ENCODE results near the gene PPIF.
"Not testable (repeated sequence)": the region's sequence is repeated elsewhere in the genome, so short reads cannot be mapped to it uniquely, and the experiment has no call there.

The PPIF gene

DNA sequence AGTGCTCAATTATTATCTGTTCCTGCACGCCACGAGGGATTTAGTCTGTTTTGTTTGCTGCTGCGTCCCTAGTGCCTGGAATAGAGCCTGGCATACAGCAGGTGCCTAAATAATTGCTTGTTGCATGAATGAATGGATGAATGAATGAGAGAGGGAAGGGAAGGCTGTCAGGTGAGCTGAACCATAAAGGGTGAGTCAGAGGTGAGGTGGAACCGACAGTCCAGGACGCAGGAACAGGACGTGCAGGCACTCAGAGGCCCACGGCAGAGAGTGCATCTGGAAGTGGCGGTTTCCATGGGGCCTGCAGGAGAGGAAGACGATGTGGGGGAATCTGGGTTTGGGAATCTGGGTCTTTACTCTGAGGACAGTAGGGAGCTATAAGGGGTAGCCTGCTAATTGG is 17.7 kb upstream of the PPIF start:
- H2AFZ ChIP-seq (ENCODE audit: low read depth, low read length): no peak overlapping the region
- H3K14ac ChIP-seq (ENCODE audit: low read length in 2 of 2): no peak overlapping the region
- no peak overlapping the region for H2AK5ac ChIP-seq (ENCODE audit: low read length, severe bottlenecking)
- no peak overlapping the region for H2BK5ac ChIP-seq (ENCODE audit: low read depth, low read length, poor library complexity, severe bottlenecking)
- 81% methylated on average over 9 of the region's 9 CpGs for WGBS
- H3K9me3 ChIP-seq (ENCODE audit: control insufficient read depth, low read length): no peaks in the 10 kb centered on the region
- H3K27ac ChIP-seq (ENCODE audit: low read length, poor library complexity, severe bottlenecking): no peak overlapping the region
- no peak overlapping the region for H3K23ac ChIP-seq (ENCODE audit: low read length in 2 of 2)
- H2BK12ac ChIP-seq (ENCODE audit: low read length in 2 of 2): no peak overlapping the region
- H3K4me1 ChIP-seq (ENCODE audit: control insufficient read depth, insufficient read depth, low read depth, low read length): peaks cover 17% of the 10 kb centered on the region
- H4K91ac ChIP-seq (ENCODE audit: low read length): no peak overlapping the region
- no peak for DNase-seq
- no peak overlapping the region for H3K4me2 ChIP-seq (ENCODE audit: low read length, poor library complexity, severe bottlenecking)
- H3K36me3 ChIP-seq (ENCODE audit: control insufficient read depth in 1 of 2, insufficient read depth in 2 of 2, low read depth in 1 of 2, low read length in 2 of 2): no peaks in the 10 kb centered on the region
- H2BK120ac ChIP-seq (ENCODE audit: low read depth, low read length): no peak overlapping the region
- no peak overlapping the region for H4K8ac ChIP-seq (ENCODE audit: low read length)
- no peak overlapping the region for H3K18ac ChIP-seq (ENCODE audit: low read depth in 1 of 2, low read length in 2 of 2)
- no peaks in the 10 kb centered on the region for H3K79me1 ChIP-seq (replicated peaks; ENCODE audit: low read length, poor library complexity, severe bottlenecking)
- H3K27me3 ChIP-seq (ENCODE audit: control insufficient read depth in 1 of 2, insufficient read depth in 1 of 2, low read length in 2 of 2): no peaks in the 10 kb centered on the region
- no peak overlapping the region for H2BK15ac ChIP-seq (ENCODE audit: low read depth, poor library complexity, severe bottlenecking)
- no peak overlapping the region for H3K9ac ChIP-seq (ENCODE audit: low read length)
- no peak overlapping the region for H3K4me3 ChIP-seq (ENCODE audit: insufficient read depth in 1 of 2, low read depth in 1 of 2, low read length in 2 of 2)
- H3K4ac ChIP-seq (ENCODE audit: low read depth in 1 of 2, low read length in 2 of 2): no peak overlapping the region

DNA sequence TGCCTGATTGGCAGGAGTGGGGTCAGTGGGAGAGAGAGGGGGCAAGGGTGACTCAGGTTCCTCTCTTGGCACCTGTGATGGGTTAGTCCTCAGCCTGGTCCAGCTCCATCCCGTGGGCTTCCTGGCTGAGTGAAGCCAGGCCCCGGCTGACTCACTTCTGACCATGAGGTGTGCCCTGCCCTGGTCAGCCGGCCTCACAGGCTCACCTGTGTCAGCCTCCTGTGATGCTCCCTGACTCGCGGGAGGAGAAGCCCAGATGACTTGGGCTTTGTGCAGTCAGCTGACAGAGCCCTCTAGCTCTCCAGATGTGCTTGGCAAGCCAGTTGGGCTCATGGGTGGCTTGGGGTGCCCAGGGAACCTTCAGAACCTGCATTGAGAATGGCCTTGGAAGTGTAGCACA is 16.0 kb upstream of the PPIF start:
- Histone ChIP-seq H3K9ac (ENCODE audit: low read length) (no peak overlapping the region), H2AFZ (ENCODE audit: low read depth, low read length) (no peak overlapping the region), H2BK120ac (ENCODE audit: low read depth, low read length) (no peak overlapping the region), H2BK5ac (ENCODE audit: low read depth, low read length, poor library complexity, severe bottlenecking) (no peak overlapping the region), H3K27me3 (ENCODE audit: control insufficient read depth in 1 of 2, insufficient read depth in 1 of 2, low read length in 2 of 2) (no peaks in the 10 kb centered on the region), H3K36me3 (ENCODE audit: control insufficient read depth in 1 of 2, insufficient read depth in 2 of 2, low read depth in 1 of 2, low read length in 2 of 2) (no peaks in the 10 kb centered on the region), H3K4me1 (ENCODE audit: control insufficient read depth, insufficient read depth, low read depth, low read length) (peaks cover 29% of the 10 kb centered on the region), H3K27ac (ENCODE audit: low read length, poor library complexity, severe bottlenecking) (no peak overlapping the region), H3K18ac (ENCODE audit: low read depth in 1 of 2, low read length in 2 of 2) (peak overlapping the region in 1 of 2 experiments; percentile 3), H3K4ac (ENCODE audit: low read depth in 1 of 2, low read length in 2 of 2) (no peak overlapping the region), H4K91ac (ENCODE audit: low read length) (no peak overlapping the region), H3K79me1 (replicated peaks; ENCODE audit: low read length, poor library complexity, severe bottlenecking) (no peaks in the 10 kb centered on the region), H4K8ac (ENCODE audit: low read length) (peak overlapping the region; percentile 5), H2BK15ac (ENCODE audit: low read depth, poor library complexity, severe bottlenecking) (no peak overlapping the region), H3K4me2 (ENCODE audit: low read length, poor library complexity, severe bottlenecking) (no peak overlapping the region), H2BK12ac (ENCODE audit: low read length in 2 of 2) (peak overlapping the region in 1 of 2 experiments; percentile 21), H3K9me3 (ENCODE audit: control insufficient read depth, low read length) (no peaks in the 10 kb centered on the region), H3K23ac (ENCODE audit: low read length in 2 of 2) (no peak overlapping the region), H3K4me3 (ENCODE audit: insufficient read depth in 1 of 2, low read depth in 1 of 2, low read length in 2 of 2) (no peak overlapping the region), H2AK5ac (ENCODE audit: low read length, severe bottlenecking) (no peak overlapping the region), H3K14ac (ENCODE audit: low read length in 2 of 2) (no peak overlapping the region)
- 86% methylated on average over 5 of the region's 5 CpGs for WGBS
- DNase-seq: no peak

DNA sequence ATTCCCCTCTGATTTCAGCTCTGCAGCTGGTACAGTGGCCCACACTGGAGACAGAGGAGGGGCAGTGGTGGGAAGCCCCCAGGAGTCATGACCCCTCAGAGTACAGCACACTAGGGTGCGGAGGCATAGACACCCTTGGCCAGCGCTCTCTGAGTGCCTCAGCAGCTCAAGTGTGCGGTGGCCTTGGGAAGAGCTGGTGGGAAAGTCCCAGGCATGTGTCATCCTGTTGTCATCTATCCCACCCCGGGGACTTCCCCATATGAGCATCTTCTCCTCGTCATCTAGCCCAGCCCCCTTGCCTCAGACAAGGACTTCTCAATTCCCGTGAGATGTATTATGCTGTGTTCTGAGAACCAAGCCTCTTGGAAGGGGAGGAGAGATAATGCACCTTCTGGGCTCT is 15.6 kb upstream of the PPIF start:
- H3K18ac ChIP-seq (ENCODE audit: low read depth in 1 of 2, low read length in 2 of 2): peak overlapping the region in 1 of 2 experiments; percentile 3
- no peak overlapping the region for H2BK120ac ChIP-seq (ENCODE audit: low read depth, low read length)
- no peak overlapping the region for H4K91ac ChIP-seq (ENCODE audit: low read length)
- no peak overlapping the region for H3K14ac ChIP-seq (ENCODE audit: low read length in 2 of 2)
- H3K4me2 ChIP-seq (ENCODE audit: low read length, poor library complexity, severe bottlenecking): no peak overlapping the region
- no peak overlapping the region for H3K23ac ChIP-seq (ENCODE audit: low read length in 2 of 2)
- H2BK15ac ChIP-seq (ENCODE audit: low read depth, poor library complexity, severe bottlenecking): no peak overlapping the region
- H3K36me3 ChIP-seq (ENCODE audit: control insufficient read depth in 1 of 2, insufficient read depth in 2 of 2, low read depth in 1 of 2, low read length in 2 of 2): no peaks in the 10 kb centered on the region
- H3K9ac ChIP-seq (ENCODE audit: low read length): no peak overlapping the region
- H2AK5ac ChIP-seq (ENCODE audit: low read length, severe bottlenecking): no peak overlapping the region
- WGBS: 48% methylated on average over 6 of the region's 6 CpGs
- H3K27me3 ChIP-seq (ENCODE audit: control insufficient read depth in 1 of 2, insufficient read depth in 1 of 2, low read length in 2 of 2): no peaks in the 10 kb centered on the region
- H3K4me1 ChIP-seq (ENCODE audit: control insufficient read depth, insufficient read depth, low read depth, low read length): peaks cover 34% of the 10 kb centered on the region
- H2BK12ac ChIP-seq (ENCODE audit: low read length in 2 of 2): no peak overlapping the region
- H3K27ac ChIP-seq (ENCODE audit: low read length, poor library complexity, severe bottlenecking): no peak overlapping the region
- peak; percentile 94 for DNase-seq
- no peak overlapping the region for H4K8ac ChIP-seq (ENCODE audit: low read length)
- H3K4ac ChIP-seq (ENCODE audit: low read depth in 1 of 2, low read length in 2 of 2): peak overlapping the region in 1 of 2 experiments; percentile 11
- no peak overlapping the region for H3K4me3 ChIP-seq (ENCODE audit: insufficient read depth in 1 of 2, low read depth in 1 of 2, low read length in 2 of 2)
- no peaks in the 10 kb centered on the region for H3K9me3 ChIP-seq (ENCODE audit: control insufficient read depth, low read length)
- H3K79me1 ChIP-seq (replicated peaks; ENCODE audit: low read length, poor library complexity, severe bottlenecking): no peaks in the 10 kb centered on the region
- no peak overlapping the region for H2AFZ ChIP-seq (ENCODE audit: low read depth, low read length)
- H2BK5ac ChIP-seq (ENCODE audit: low read depth, low read length, poor library complexity, severe bottlenecking): no peak overlapping the region

DNA sequence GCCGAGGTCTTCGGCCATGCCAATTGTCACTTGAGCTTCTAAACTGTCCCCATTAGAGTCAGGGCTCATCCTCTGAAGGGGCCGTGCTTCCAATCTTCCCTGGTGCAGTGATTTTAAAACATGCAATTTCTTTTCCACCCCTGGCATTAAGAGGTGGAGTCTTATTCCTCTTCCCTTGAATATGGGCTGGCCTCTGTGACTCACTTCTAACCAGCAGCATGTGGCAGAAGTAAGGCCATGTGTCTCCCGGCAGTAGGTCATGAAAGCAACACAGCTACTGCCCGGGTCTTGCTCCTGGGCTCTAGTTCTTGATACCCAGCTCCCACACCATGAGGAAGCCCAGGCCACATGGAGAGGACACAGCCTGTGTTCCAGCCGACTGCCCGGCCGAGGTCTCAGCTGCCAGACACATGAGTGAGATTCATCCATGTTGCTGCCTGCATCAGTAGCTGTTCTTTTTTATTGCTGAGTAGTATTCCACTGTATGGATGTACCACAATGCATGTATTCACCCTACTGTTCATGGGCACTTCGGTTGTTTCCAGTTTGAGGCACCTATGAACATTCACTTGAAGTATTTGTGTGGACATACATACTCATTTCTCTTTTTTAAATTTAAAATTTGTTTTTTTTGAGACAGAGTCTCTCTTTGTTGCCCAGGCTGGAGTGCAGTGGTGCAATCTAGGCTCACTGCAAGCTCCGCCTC is 14.5 kb upstream of the PPIF start:
- H3K9ac ChIP-seq (ENCODE audit: low read length); H2BK15ac ChIP-seq (ENCODE audit: low read depth, poor library complexity, severe bottlenecking); H2AFZ ChIP-seq (ENCODE audit: low read depth, low read length); H4K8ac ChIP-seq (ENCODE audit: low read length); H3K23ac ChIP-seq (ENCODE audit: low read length in 2 of 2); H3K27ac ChIP-seq (ENCODE audit: low read length, poor library complexity, severe bottlenecking); H3K4me3 ChIP-seq (ENCODE audit: insufficient read depth in 1 of 2, low read depth in 1 of 2, low read length in 2 of 2); H4K91ac ChIP-seq (ENCODE audit: low read length); H3K18ac ChIP-seq (ENCODE audit: low read depth in 1 of 2, low read length in 2 of 2); H2AK5ac ChIP-seq (ENCODE audit: low read length, severe bottlenecking); H3K27me3 ChIP-seq (ENCODE audit: control insufficient read depth in 1 of 2, insufficient read depth in 1 of 2, low read length in 2 of 2); H3K36me3 ChIP-seq (ENCODE audit: control insufficient read depth in 1 of 2, insufficient read depth in 2 of 2, low read depth in 1 of 2, low read length in 2 of 2); H2BK12ac ChIP-seq (ENCODE audit: low read length in 2 of 2); H3K4me2 ChIP-seq (ENCODE audit: low read length, poor library complexity, severe bottlenecking); H3K4ac ChIP-seq (ENCODE audit: low read depth in 1 of 2, low read length in 2 of 2); DNase-seq; H2BK120ac ChIP-seq (ENCODE audit: low read depth, low read length); H3K9me3 ChIP-seq (ENCODE audit: control insufficient read depth, low read length); H2BK5ac ChIP-seq (ENCODE audit: low read depth, low read length, poor library complexity, severe bottlenecking); H3K14ac ChIP-seq (ENCODE audit: low read length in 2 of 2); H3K79me1 ChIP-seq (replicated peaks; ENCODE audit: low read length, poor library complexity, severe bottlenecking): not testable (repeated sequence)
- peaks cover 39% of the 10 kb centered on the region for H3K4me1 ChIP-seq (ENCODE audit: control insufficient read depth, insufficient read depth, low read depth, low read length)
- 97% methylated on average over 2 of the region's 10 CpGs for WGBS
